Sigmoid colon (tissue), 4 donors: ENCODE data around the gene GLIS1.

ENCODE experiments used
- EP300 ChIP-seq, 4 donors: sonication (generic); formaldehyde crosslinking; IDR thresholded peaks; one replicate each; pipeline ENCODE4 v1.6.1; 2017; ENCODE audit warnings: antibody characterized with exemption in 4 of 4
- POLR2A ChIP-seq, 2 donors: fragments of 450-650 bp; IDR thresholded peaks; one replicate each; pipeline ENCODE4 v1.6.1; 2016; ENCODE audit warnings: antibody characterized with exemption in 2 of 2, mild to moderate bottlenecking in 2 of 2, moderate library complexity in 2 of 2

DNA sequence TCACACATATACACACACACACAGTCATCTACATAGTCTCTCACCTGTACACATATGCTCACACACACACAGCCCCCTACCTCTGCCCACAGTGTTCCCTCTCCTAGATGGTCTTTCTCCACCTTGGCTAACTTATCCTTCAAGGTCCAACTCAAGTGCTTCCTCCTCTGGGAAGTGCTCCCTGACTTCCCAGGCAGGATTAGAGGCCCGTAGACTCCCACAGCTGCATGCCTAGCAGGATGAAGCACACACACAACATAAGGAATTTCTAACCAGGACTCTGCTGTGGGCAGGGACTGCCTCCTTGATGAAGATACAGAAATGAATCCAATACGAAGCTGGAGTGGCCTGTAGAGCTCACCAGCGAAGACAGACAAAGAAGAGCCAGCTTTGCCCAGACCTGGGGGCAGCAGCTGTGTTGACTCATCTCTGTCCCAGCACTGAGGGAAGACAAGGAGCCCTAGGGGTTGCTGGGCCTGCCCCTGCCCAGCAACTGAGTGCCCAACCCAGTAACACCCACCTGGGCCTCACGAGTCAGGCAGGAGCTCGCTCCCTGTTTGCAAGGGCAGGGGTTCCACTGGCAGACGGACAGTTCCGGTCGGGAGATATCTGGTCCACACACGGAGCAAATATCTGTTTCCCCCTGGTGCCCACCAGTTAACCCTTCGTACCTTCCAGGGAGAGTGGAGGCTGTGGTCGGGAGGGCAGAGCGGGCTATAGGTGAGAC is 178.9 kb downstream of the GLIS1 start:
- no peak for TF ChIP-seq EP300 (IDR thresholded peaks at IDR 0.05)
- no peak for TF ChIP-seq POLR2A (IDR thresholded peaks at IDR 0.05)
